Lower leg skin (tissue), 3 donors: ENCODE results near the gene SYCP2L.

Source experiments
- POLR2A ChIP-seq, 2 donors: fragments of 450-650 bp; IDR thresholded peaks; one replicate each; pipeline ENCODE4 v1.6.1; 2016 to 2017; ENCODE audit warnings: antibody characterized with exemption in 2 of 2, mild to moderate bottlenecking in 1 of 2, moderate library complexity in 1 of 2
- TF ChIP-seq, protein P1 (sequence below), 3 donors: fragments of 450-650 bp; IDR thresholded peaks; one replicate each; pipeline ENCODE4 v1.5.1; 2016; ENCODE audit warnings: antibody characterized with exemption in 3 of 3, mild to moderate bottlenecking in 3 of 3, moderate library complexity in 2 of 3

DNA sequence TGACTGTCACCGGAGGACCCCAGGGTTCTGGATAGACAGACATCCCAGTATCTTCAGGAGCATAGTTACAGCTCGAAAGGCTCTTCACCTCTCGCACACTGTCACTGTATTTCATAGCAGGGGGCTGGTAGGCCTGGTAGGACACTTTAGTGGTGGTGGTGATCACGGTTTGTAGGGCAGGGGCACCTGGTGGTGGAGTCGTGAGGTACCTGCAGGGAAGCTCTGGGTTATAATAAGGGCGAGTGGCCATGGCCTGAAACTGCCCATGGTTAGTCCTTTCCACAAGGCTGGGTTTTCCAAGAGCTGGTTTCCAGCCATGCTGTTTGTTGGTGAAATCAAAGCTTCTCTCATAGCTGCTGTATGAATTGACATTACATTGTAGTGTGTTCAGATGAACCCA, 12.6 kb upstream of the SYCP2L start:
- TF ChIP-seq, protein P1, sequence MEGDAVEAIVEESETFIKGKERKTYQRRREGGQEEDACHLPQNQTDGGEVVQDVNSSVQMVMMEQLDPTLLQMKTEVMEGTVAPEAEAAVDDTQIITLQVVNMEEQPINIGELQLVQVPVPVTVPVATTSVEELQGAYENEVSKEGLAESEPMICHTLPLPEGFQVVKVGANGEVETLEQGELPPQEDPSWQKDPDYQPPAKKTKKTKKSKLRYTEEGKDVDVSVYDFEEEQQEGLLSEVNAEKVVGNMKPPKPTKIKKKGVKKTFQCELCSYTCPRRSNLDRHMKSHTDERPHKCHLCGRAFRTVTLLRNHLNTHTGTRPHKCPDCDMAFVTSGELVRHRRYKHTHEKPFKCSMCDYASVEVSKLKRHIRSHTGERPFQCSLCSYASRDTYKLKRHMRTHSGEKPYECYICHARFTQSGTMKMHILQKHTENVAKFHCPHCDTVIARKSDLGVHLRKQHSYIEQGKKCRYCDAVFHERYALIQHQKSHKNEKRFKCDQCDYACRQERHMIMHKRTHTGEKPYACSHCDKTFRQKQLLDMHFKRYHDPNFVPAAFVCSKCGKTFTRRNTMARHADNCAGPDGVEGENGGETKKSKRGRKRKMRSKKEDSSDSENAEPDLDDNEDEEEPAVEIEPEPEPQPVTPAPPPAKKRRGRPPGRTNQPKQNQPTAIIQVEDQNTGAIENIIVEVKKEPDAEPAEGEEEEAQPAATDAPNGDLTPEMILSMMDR (IDR thresholded peaks at IDR 0.05) = no peak
- no peak for TF ChIP-seq POLR2A (IDR thresholded peaks at IDR 0.05)
